HepG2 (cell line): Measurements from ENCODE around the gene ZMYND10.

Experiments used
- CTCF ChIP-seq: sonication (generic); formaldehyde crosslinking; IDR thresholded peaks from 2 replicates; pipeline ENCODE4 v1.5.0; 2020; ENCODE audit warnings: mild to moderate bottlenecking, missing genetic modification reagents, moderate library complexity
- EP300 ChIP-seq, 3 experiments: sonication (generic) in 1 of 3; formaldehyde crosslinking in 1 of 3; IDR thresholded peaks; 2 replicates each; pipeline versions ENCODE4 v1.5.1 to v1.6.1; 2011 to 2020; ENCODE audit warnings: low read depth in 2 of 3, low read length in 2 of 3, borderline replicate concordance in 1 of 3, improper control_type of control experiment in 1 of 3, mild to moderate bottlenecking in 1 of 3, missing genetic modification reagents in 1 of 3, moderate library complexity in 1 of 3
- GLMP ChIP-seq: sonication (generic); formaldehyde crosslinking; IDR thresholded peaks from 2 replicates; pipeline ENCODE4 v1.9.0; 2021; ENCODE audit warnings: missing genetic modification reagents, mild to moderate bottlenecking, borderline replicate concordance
- HOXA9 ChIP-seq: sonication (generic); formaldehyde crosslinking; IDR thresholded peaks from 2 replicates; pipeline ENCODE4 v1.8.1; 2022; ENCODE audit warnings: missing genetic modification reagents, mild to moderate bottlenecking, moderate library complexity, borderline replicate concordance
- JUND ChIP-seq: sonication (generic); formaldehyde crosslinking; IDR thresholded peaks from 2 replicates; pipeline ENCODE4 v1.8.0; 2022; ENCODE audit warnings: mild to moderate bottlenecking, missing genetic modification reagents
- MAX ChIP-seq: IDR thresholded peaks from 2 replicates; pipeline ENCODE4 v1.6.1; 2012; ENCODE audit warnings: inconsistent platforms
- POLR2AphosphoS5 ChIP-seq: IDR thresholded peaks from 2 replicates; pipeline ENCODE4 v1.6.1; 2012; ENCODE audit warnings: low read depth, low read length
- SIX4 ChIP-seq: sonication (generic); formaldehyde crosslinking; IDR thresholded peaks from 2 replicates; pipeline ENCODE4 v1.4.0; 2020; ENCODE audit warnings: missing genetic modification reagents
- SOX6 ChIP-seq, 2 experiments: fragments of 450-650 bp in 1 of 2; sonication (generic) in 1 of 2; formaldehyde crosslinking in 1 of 2; IDR thresholded peaks; 2 replicates each; pipeline versions ENCODE4 v1.4.0 to v1.6.1; 2017 to 2020; ENCODE audit warnings: antibody characterized with exemption in 1 of 2, mild to moderate bottlenecking in 1 of 2, missing genetic modification reagents in 1 of 2
- ZBTB44 ChIP-seq: sonication (generic); formaldehyde crosslinking; IDR thresholded peaks from 2 replicates; pipeline ENCODE4 v1.4.0; 2020; ENCODE audit warnings: missing genetic modification reagents
- ZNF263 ChIP-seq: sonication (generic); formaldehyde crosslinking; IDR thresholded peaks from 2 replicates; pipeline ENCODE4 v1.4.0; 2020; ENCODE audit warnings: missing genetic modification reagents
- ZSCAN30 ChIP-seq: sonication (generic); formaldehyde crosslinking; IDR thresholded peaks from 2 replicates; pipeline ENCODE4 v1.5.0; 2020; ENCODE audit warnings: mild to moderate bottlenecking, missing genetic modification reagents

GRCh38 chr3:50354850-50355249 is 9.3 kb upstream of the ZMYND10 start:
- TF ChIP-seq CTCF (CRISPR knock-in tag) (no peak), GLMP (CRISPR knock-in tag) (no peak), ZSCAN30 (CRISPR knock-in tag) (no peak), HOXA9 (CRISPR knock-in tag) (no peak), ZBTB44 (CRISPR knock-in tag) (no peak), EP300 (IDR thresholded peaks at IDR 0.05; ENCODE audit: low read depth in 2 of 2, low read length in 2 of 2) (no peak), EP300 (CRISPR knock-in tag; IDR thresholded peaks at IDR 0.05; ENCODE audit: borderline replicate concordance) (no peak), MAX (no peak), POLR2AphosphoS5 (no peak), SIX4 (CRISPR knock-in tag) (no peak), SOX6 (IDR thresholded peaks at IDR 0.05) (no peak), SOX6 (CRISPR knock-in tag; IDR thresholded peaks at IDR 0.05) (no peak), JUND (CRISPR knock-in tag) (no peak), ZNF263 (no peak)
